Globus pallidus (tissue), 1 donor: ENCODE results near the gene CELF1.

Experiments used
- DNase-seq: peaks from one replicate; pipeline ENCODE4 v3.0.0-alpha.2; 2015; ENCODE audit warnings: low spot score

CELF1 gene

GRCh38 chr11:47509077-47509536 is 43.8 kb downstream of the CELF1 start:
- no peak for DNase-seq

- DNase-seq, result no peak
Measured at GRCh38 chr11:47508240-47508957, 44.5 kb downstream of the CELF1 start.

GRCh38 chr11:47507563-47508239 is 45.2 kb downstream of the CELF1 start:
- DNase-seq, result peak; percentile 16

GRCh38 chr11:47506795-47507562 is 46.0 kb downstream of the CELF1 start:
- no peak for DNase-seq

GRCh38 chr11:47506373-47506772 is 46.6 kb downstream of the CELF1 start:
- no peak for DNase-seq

GRCh38 chr11:47504910-47505309 is 48.0 kb downstream of the CELF1 start:
- DNase-seq, result no peak

GRCh38 chr11:47503227-47503626 is 49.7 kb downstream of the CELF1 start:
- DNase-seq, result no peak

GRCh38 chr11:47502767-47503166 is 50.2 kb downstream of the CELF1 start:
- DNase-seq, result no peak

- DNase-seq, result no peak
Measured at GRCh38 chr11:47501101-47501500, 51.8 kb downstream of the CELF1 start.

- no peak for DNase-seq
Measured at GRCh38 chr11:47500121-47500520, 52.8 kb downstream of the CELF1 start.

GRCh38 chr11:47499614-47500013 is 53.3 kb downstream of the CELF1 start:
- DNase-seq, result peak; percentile 31

GRCh38 chr11:47499161-47499560 is 53.8 kb downstream of the CELF1 start:
- DNase-seq, result no peak

GRCh38 chr11:47498584-47499152 is 54.3 kb downstream of the CELF1 start:
- DNase-seq, result no peak

GRCh38 chr11:47498149-47498548 is 54.8 kb downstream of the CELF1 start:
- no peak for DNase-seq

GRCh38 chr11:47496808-47497207 is 56.1 kb downstream of the CELF1 start:
- no peak for DNase-seq

- no peak for DNase-seq
Measured at GRCh38 chr11:47495856-47496217, 57.1 kb downstream of the CELF1 start.

- DNase-seq, result no peak
Measured at GRCh38 chr11:47495011-47495855, 57.7 kb downstream of the CELF1 start.

GRCh38 chr11:47489395-47489755 is 63.6 kb downstream of the CELF1 start:
- no peak for DNase-seq

- DNase-seq, result no peak
Measured at GRCh38 chr11:47488674-47489394, 64.1 kb downstream of the CELF1 start.

GRCh38 chr11:47488111-47488510 is 64.8 kb downstream of the CELF1 start:
- DNase-seq, result no peak

- DNase-seq, result no peak
Measured at GRCh38 chr11:47487421-47487820, 65.5 kb downstream of the CELF1 start.
